GM23248 (cell line): ENCODE measurements around the gene SPTLC1. TPM values are rescaled to one million over a fixed set of nuclear protein-coding genes. Genes with fewer than 3 reads are reported as not detected.
"Not testable (repeated sequence)": the region's sequence is repeated elsewhere in the genome, so short reads cannot be mapped to it uniquely, and the experiment has no call there.

Experiments used
- DNase-seq: peaks from one replicate; pipeline ENCODE4 v3.0.0-alpha.2; 2015
- H2AFZ ChIP-seq: fragments of 200-600 bp; sonication (generic); 2 replicates; pipeline ENCODE4 v1.6.1; 2016; ENCODE audit warnings: antibody characterized with exemption
- H3F3A ChIP-seq: fragments of 200-600 bp; sonication (generic); 2 replicates; pipeline ENCODE4 v1.6.1; 2016; ENCODE audit warnings: mild to moderate bottlenecking, antibody characterized with exemption, mixed run types; ENCODE audit not compliant: insufficient read depth
- H3K27ac ChIP-seq: fragments of 200-600 bp; sonication (generic); 2 replicates; pipeline ENCODE4 v1.5.1; 2016; ENCODE audit warnings: mild to moderate bottlenecking
- H3K27me3 ChIP-seq: fragments of 200-600 bp; sonication (generic); replicated peaks from 2 replicates; pipeline ENCODE4 v1.6.1; 2016; ENCODE audit warnings: mild to moderate bottlenecking; ENCODE audit not compliant: insufficient read depth
- H3K36me3 ChIP-seq: fragments of 200-600 bp; sonication (generic); 2 replicates; pipeline ENCODE4 v1.6.1; 2016; ENCODE audit warnings: low read depth, mild to moderate bottlenecking
- H3K4me1 ChIP-seq: fragments of 200-600 bp; sonication (generic); 2 replicates; pipeline ENCODE4 v1.6.1; 2016; ENCODE audit warnings: mild to moderate bottlenecking; ENCODE audit not compliant: insufficient read depth
- H3K4me2 ChIP-seq: fragments of 200-600 bp; sonication (generic); one replicate; pipeline ENCODE4 v1.6.1; 2016; ENCODE audit warnings: mild to moderate bottlenecking; ENCODE audit not compliant: unreplicated experiment
- H3K4me3 ChIP-seq: fragments of 200-600 bp; sonication (generic); 2 replicates; pipeline ENCODE4 v1.5.1; 2016; ENCODE audit warnings: mild to moderate bottlenecking
- H3K79me2 ChIP-seq: fragments of 200-600 bp; sonication (generic); 2 replicates; pipeline ENCODE4 v1.6.1; 2016; ENCODE audit warnings: mild to moderate bottlenecking; ENCODE audit not compliant: insufficient read depth
- H3K9ac ChIP-seq: fragments of 200-600 bp; sonication (generic); 2 replicates; pipeline ENCODE4 v1.6.1; 2016; ENCODE audit warnings: mild to moderate bottlenecking
- H3K9me2 ChIP-seq: fragments of 200-600 bp; sonication (generic); 2 replicates; pipeline ENCODE4 v1.6.1; 2016; ENCODE audit warnings: mixed run types, mild to moderate bottlenecking, moderate library complexity; ENCODE audit not compliant: insufficient read depth
- H3K9me3 ChIP-seq: fragments of 200-600 bp; sonication (generic); one replicate; pipeline ENCODE4 v1.6.1; 2017; ENCODE audit warnings: low read depth
- H4K20me1 ChIP-seq: fragments of 200-600 bp; sonication (generic); 2 replicates; pipeline ENCODE4 v1.6.0; 2016; ENCODE audit not compliant: insufficient read depth
- EZH2 ChIP-seq: fragments of 200-600 bp; sonication (generic); IDR thresholded peaks from 2 replicates; pipeline ENCODE4 v1.6.1; 2018; ENCODE audit warnings: antibody characterized with exemption, mild to moderate bottlenecking; ENCODE audit not compliant: insufficient read depth, poor library complexity, severe bottlenecking
- EZH2phosphoT487 ChIP-seq: fragments of 200-600 bp; sonication (generic); IDR thresholded peaks from 2 replicates; pipeline ENCODE4 v1.6.1; 2018; ENCODE audit warnings: antibody characterized with exemption, moderate library complexity, mild to moderate bottlenecking, low read depth; ENCODE audit not compliant: insufficient read depth
- WGBS, 2 experiments: methylation state at CpG; one replicate each; pipeline ENCODE4 v1.1.6; 2015 to 2017; ENCODE audit warnings: low lambda C conversion rate in 2 of 2, low coverage in 1 of 2; ENCODE audit errors: missing lambda C conversion rate in 2 of 2; 5-methylcytosine and 5-hydroxymethylcytosine counted together
- in situ Hi-C: fragments of 300-500 bp; cut with MboI; formaldehyde crosslinking; loops from 2 replicates; pipeline ENCODE4 v1.15.0; 2020
- polyA plus RNA-seq: library from polyadenylated mRNA; unstranded; fragments of >200 nt; fragmentation: Nextera tagmentation; extraction: Ambion mirVana; gene quantifications from 2 replicates; pipeline ENCODE4 v1.2.1, GENCODE V29; 2016
- total RNA-seq: library from RNA; depleted of rRNA; stranded (reverse); fragments of >200 nt; shearing (Covaris generic); gene quantifications from 2 replicates; pipeline ENCODE4 v1.2.3, GENCODE V29; 2014

The SPTLC1 gene
- total and polyA plus RNA-seq, 2 experiments from 2014 or later: 115 to 142 TPM

DNA sequence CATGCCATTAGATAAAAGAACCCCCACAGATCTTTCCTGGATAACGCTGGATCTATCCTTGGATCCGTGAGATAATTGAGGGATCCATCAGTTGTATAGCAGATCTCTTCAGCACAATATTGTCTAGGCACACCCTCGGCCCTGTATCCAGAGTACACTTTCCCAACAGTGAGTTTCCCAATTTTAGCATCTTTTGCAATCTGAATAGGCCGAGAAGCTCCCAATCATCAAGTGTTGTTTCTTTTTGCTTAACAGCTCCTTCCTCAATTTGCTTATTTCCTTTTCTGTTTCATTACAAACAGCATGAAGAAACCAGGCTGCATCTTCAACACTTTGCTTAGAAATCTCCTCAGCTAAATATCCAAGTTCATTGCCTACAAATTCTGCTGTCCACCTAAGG lies 4.4 kb upstream of the SPTLC1 start:
- no peak for TF ChIP-seq EZH2
- no peak for TF ChIP-seq EZH2phosphoT487
- H2AFZ ChIP-seq: no peak overlapping the region
- no peaks in the 10 kb centered on the region for H3K36me3 ChIP-seq
- H3K4me2 ChIP-seq: no peak overlapping the region
- no peak overlapping the region for H3K4me3 ChIP-seq
- no peaks in the 10 kb centered on the region for H3K9me2 ChIP-seq
- no peak overlapping the region for H3K27ac ChIP-seq
- no peaks in the 10 kb centered on the region for H3K9me3 ChIP-seq
- no peaks in the 10 kb centered on the region for H4K20me1 ChIP-seq
- no peaks in the 10 kb centered on the region for H3F3A ChIP-seq
- no peak overlapping the region for H3K9ac ChIP-seq
- H3K4me1 ChIP-seq: no peaks in the 10 kb centered on the region; the same call in 1 of the 2 replicates
- H3K79me2 ChIP-seq: no peaks in the 10 kb centered on the region; the same call in none of the 2 replicates
- DNase-seq: no peak
- in situ Hi-C loops: no loop called here
- WGBS, 2 experiments: 43 to 47% methylated on average over 4 of the region's 4 CpGs
- no peaks in the 10 kb centered on the region for H3K27me3 ChIP-seq

DNA sequence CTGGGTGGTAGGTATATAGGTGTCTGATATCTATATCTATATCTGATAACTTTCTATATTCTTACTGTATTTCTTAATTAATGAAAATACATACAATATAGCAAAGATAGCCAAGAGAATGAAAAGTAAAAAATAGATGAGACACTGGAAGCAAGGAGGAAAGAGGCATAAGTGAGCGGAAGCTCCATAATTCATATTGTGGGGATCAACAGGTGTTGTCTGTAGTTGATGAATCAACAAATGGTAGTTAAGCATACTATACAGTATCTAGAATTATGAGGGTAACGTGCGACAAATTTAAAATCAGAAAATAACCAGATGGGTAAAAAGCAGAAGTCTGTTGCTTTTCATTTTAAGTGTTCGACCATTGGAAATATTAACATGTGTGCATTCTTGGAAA lies 7.1 kb downstream of the SPTLC1 start:
- in situ Hi-C loops: no loop called here
- WGBS, 2 experiments: 99 to 100% methylated on average over 4 of the region's 4 CpGs
- Histone ChIP-seq H4K20me1 (no peaks in the 10 kb centered on the region), H3K9me2 (no peaks in the 10 kb centered on the region), H2AFZ (no peak overlapping the region), H3K9me3 (no peaks in the 10 kb centered on the region), H3K4me3 (no peak overlapping the region), H3K4me2 (no peak overlapping the region), H3K9ac (no peak overlapping the region), H3F3A (no peaks in the 10 kb centered on the region), H3K27me3 (no peaks in the 10 kb centered on the region), H3K36me3 (peaks cover 31% of the 10 kb centered on the region), H3K4me1 (no peaks in the 10 kb centered on the region), H3K79me2 (peaks cover 21% of the 10 kb centered on the region), H3K27ac (no peak overlapping the region)
- no peak for TF ChIP-seq EZH2
- TF ChIP-seq EZH2phosphoT487: no peak
- DNase-seq: no peak

DNA sequence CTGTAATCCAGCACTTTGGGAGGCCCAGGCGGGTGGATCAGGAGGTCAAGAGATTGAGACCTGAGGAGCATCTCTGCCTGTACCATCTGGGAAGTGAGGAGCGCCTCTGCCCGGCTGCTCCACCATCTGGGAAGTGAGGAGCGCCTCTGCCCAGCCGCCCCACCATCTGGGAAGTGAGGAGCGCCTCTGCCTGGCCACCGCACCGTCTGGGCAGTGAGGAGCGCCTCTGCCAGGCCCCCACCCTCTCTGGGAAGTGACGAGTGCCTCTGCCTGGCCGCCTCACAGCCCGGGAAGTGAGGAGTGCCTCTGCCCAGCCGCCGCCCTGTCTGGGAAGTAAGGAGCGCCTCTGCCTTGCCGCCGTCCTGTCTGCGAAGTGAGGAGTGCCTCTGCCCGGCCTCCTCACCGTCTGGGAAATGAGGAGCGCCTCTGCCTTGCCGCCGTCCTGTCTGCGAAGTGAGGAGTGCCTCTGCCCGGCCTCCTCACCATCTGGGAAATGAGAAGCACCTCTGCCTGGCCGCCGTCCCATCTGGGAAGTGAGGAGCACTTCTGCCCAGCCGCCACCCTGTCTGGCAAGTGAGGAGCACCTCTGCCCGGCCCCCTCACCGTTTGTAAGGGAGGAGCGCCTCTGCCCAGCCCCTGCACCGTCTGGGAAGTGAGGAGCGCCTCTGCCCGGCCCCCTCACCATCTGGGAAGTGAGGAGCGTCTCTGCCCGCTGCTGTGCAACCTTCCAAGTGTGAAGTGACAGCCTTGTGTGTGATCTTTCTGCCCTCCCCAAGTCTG lies 9.6 kb downstream of the SPTLC1 start:
- not testable (repeated sequence) for H2AFZ ChIP-seq

DNA sequence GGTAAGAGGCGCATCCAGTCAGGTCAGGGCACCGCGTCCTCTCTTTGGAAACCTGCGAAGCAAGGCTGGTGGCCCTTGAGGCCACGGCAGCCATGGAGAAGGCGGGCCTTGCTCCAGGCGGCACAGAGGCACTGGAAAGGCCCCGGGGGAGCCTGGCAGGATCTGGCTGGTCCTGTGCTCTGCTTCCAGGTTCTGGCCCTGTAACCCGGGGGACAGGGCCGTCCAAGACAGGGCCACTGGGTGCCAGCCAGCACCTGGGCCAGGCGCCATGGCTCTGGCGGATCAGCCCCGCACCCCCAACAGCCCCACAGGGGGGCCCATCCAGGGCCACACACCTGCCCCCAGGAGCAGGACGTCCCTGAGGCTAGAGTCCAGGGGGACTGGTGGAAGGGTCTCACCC lies 11.6 kb downstream of the SPTLC1 start:
- H3K9me3 ChIP-seq, H3K4me2 ChIP-seq, H3K9me2 ChIP-seq, H2AFZ ChIP-seq, H3K9ac ChIP-seq, H3K4me3 ChIP-seq, H4K20me1 ChIP-seq, H3K27me3 ChIP-seq, in situ Hi-C loops, H3K27ac ChIP-seq, DNase-seq: not testable (repeated sequence)
- Histone ChIP-seq H3K79me2 (peaks cover 61% of the 10 kb centered on the region), H3K4me1 (peaks cover 18% of the 10 kb centered on the region), H3K36me3 (peaks cover 14% of the 10 kb centered on the region), H3F3A (peaks cover 19% of the 10 kb centered on the region; the same call in 1 of the 2 replicates)
- WGBS, 2 experiments: 96 to 98% methylated on average over 11 to 13 of the region's 14 CpGs

More for the DNA sequence above, 9.6 kb downstream of the SPTLC1 start:
- H3K9me2 ChIP-seq, DNase-seq, H3K27ac ChIP-seq, H3K4me3 ChIP-seq, in situ Hi-C loops, H3K27me3 ChIP-seq, H3K9ac ChIP-seq, H3K9me3 ChIP-seq, H3K4me1 ChIP-seq, H4K20me1 ChIP-seq, H3K4me2 ChIP-seq: not testable (repeated sequence)
- Histone ChIP-seq H3K36me3 (peaks cover 14% of the 10 kb centered on the region), H3F3A (peaks cover 11% of the 10 kb centered on the region; the same call in 1 of the 2 replicates), H3K79me2 (peaks cover 42% of the 10 kb centered on the region)
- WGBS, 2 experiments: 97 to 99% methylated on average over 22 to 36 of the region's 36 CpGs
